Keratinocyte (primary cell): ENCODE data around the gene USH1C. TPM values are rescaled to one million over a fixed set of nuclear protein-coding genes. Genes with fewer than 3 reads are reported as not detected.

Experiments used
- DNase-seq: peaks from one replicate; pipeline ENCODE4 v3.0.0-alpha.2; 2011; ENCODE audit warnings: low read depth, missing footprints, low spot score
- FAIRE-seq: peaks from 2 replicates; lab custom pipeline; 2011; peaks lifted over from hg19 to GRCh38; lab: Jason Lieb, UNC
- H2AFZ ChIP-seq: 2 replicates; pipeline ENCODE4 v1.6.0; 2012; ENCODE audit warnings: low read length, control low read depth, inconsistent platforms; ENCODE audit not compliant: control insufficient read depth
- H3K27ac ChIP-seq: 2 replicates; pipeline ENCODE4 v1.5.1; 2011; ENCODE audit warnings: low read length; ENCODE audit not compliant: control insufficient read depth, insufficient read depth
- H3K27me3 ChIP-seq: 3 replicates; pipeline ENCODE4 v1.6.0; 2011; ENCODE audit warnings: low read length; ENCODE audit not compliant: control insufficient read depth, insufficient read depth; ENCODE audit errors: extremely low read depth
- H3K36me3 ChIP-seq, 2 experiments: 2 replicates in 1 of 2; 3 replicates in 1 of 2; pipeline ENCODE4 v1.5.1; 2011; ENCODE audit warnings: low read length in 2 of 2, mild to moderate bottlenecking in 1 of 2; ENCODE audit not compliant: control insufficient read depth in 2 of 2, insufficient read depth in 2 of 2; ENCODE audit errors: extremely low read depth in 1 of 2
- H3K4me1 ChIP-seq: 3 replicates; pipeline ENCODE4 v1.5.1; 2011; ENCODE audit warnings: low read length; ENCODE audit not compliant: control insufficient read depth, insufficient read depth; ENCODE audit errors: extremely low read depth
- H3K4me2 ChIP-seq: 3 replicates; pipeline ENCODE4 v1.6.0; 2011; ENCODE audit warnings: low read depth, low read length; ENCODE audit not compliant: control insufficient read depth, insufficient read depth; ENCODE audit errors: extremely low read depth
- H3K4me3 ChIP-seq, 3 experiments: fragments of 200-600 bp in 1 of 3; sonication (generic) in 1 of 3; 2 replicates in 2 of 3; 3 replicates in 1 of 3; pipeline ENCODE4 v1.5.1; 2011 to 2016; ENCODE audit warnings: low read length in 3 of 3, mild to moderate bottlenecking in 3 of 3, control low read depth in 2 of 3, inconsistent platforms in 1 of 3, low read depth in 1 of 3, mixed read lengths in 1 of 3, mixed run types in 1 of 3, moderate library complexity in 1 of 3; ENCODE audit not compliant: control insufficient read depth in 2 of 3, insufficient read depth in 2 of 3; ENCODE audit errors: extremely low read depth in 1 of 3
- H3K79me2 ChIP-seq: 2 replicates; pipeline ENCODE4 v1.6.0; 2012; ENCODE audit warnings: low read length; ENCODE audit not compliant: control insufficient read depth, insufficient read depth
- H3K9ac ChIP-seq: 3 replicates; pipeline ENCODE4 v1.6.0; 2011; ENCODE audit warnings: low read length; ENCODE audit not compliant: control insufficient read depth, insufficient read depth; ENCODE audit errors: extremely low read depth
- H3K9me1 ChIP-seq: 3 replicates; pipeline ENCODE4 v1.6.0; 2011; ENCODE audit warnings: low read length; ENCODE audit not compliant: control insufficient read depth, insufficient read depth; ENCODE audit errors: extremely low read depth
- H3K9me3 ChIP-seq: 2 replicates; pipeline ENCODE4 v1.5.1; 2012; ENCODE audit warnings: low read depth, low read length; ENCODE audit not compliant: control insufficient read depth
- H4K20me1 ChIP-seq: 3 replicates; pipeline ENCODE4 v1.6.0; 2011; ENCODE audit warnings: low read length; ENCODE audit not compliant: control insufficient read depth, insufficient read depth; ENCODE audit errors: extremely low read depth
- CTCF ChIP-seq, 3 experiments: IDR thresholded peaks in 1 of 3; conservative IDR thresholded peaks in 1 of 3; optimal IDR thresholded peaks in 1 of 3; 2 replicates in 2 of 3; 3 replicates in 1 of 3; pipeline versions ENCODE3 to v1.5.1; 2011; ENCODE audit warnings: low read length in 3 of 3, mild to moderate bottlenecking in 3 of 3, moderate library complexity in 2 of 3, control low read depth in 1 of 3, inconsistent platforms in 1 of 3; ENCODE audit not compliant: insufficient read depth in 2 of 3; ENCODE audit errors: extremely low read depth in 1 of 3
- EZH2 ChIP-seq: IDR thresholded peaks from one replicate; pipeline ENCODE4 v1.6.1; 2012; ENCODE audit warnings: inconsistent platforms, mild to moderate bottlenecking, low read length, moderate library complexity
- dilution Hi-C: fragments of 300-500 bp; cut with MboI; formaldehyde crosslinking; loops from one replicate; pipeline ENCODE4 v1.7.0; 2020; ENCODE audit warnings: low sequenced_read_pairs; ENCODE audit not compliant: extremely low pct_ligation_motif_present
- polyA plus RNA-seq, 5 experiments: library from polyadenylated mRNA; depleted of rRNA in 3 of 5; stranded (reverse) in 3 of 5; stranded (forward) in 1 of 5; unstranded in 1 of 5; fragments of >200 nt; gene quantifications; 1 replicate in 1 of 5; 2 replicates in 3 of 5; 3 replicates in 1 of 5; pipeline versions ENCODE4 v1.2.1 to v1.2.3, GENCODE V29; 2011 to 2012; ENCODE audit warnings: missing spikeins in 2 of 5, low read depth in 1 of 5, low replicate concordance in 1 of 5

The USH1C gene
- polyA plus RNA-seq, 1 donor (not counting 4 experiments of a cell fraction or from before 2014, with no cell fraction given) = not detected

GRCh38 chr11:17508791-17509190, 35.4 kb downstream of the USH1C start:
- dilution Hi-C loops = no loop called here
- Histone ChIP-seq H3K27ac (no peak overlapping the region), H3K4me3 (no peak overlapping the region), H3K79me2 (no peaks in the 10 kb centered on the region), H3K36me3 (no peaks in the 10 kb centered on the region), H2AFZ (no peak overlapping the region), H3K4me2 (no peak overlapping the region), H4K20me1 (no peaks in the 10 kb centered on the region), H3K9me3 (no peaks in the 10 kb centered on the region), H3K27me3 (peaks cover 11% of the 10 kb centered on the region), H3K4me1 (no peaks in the 10 kb centered on the region), H3K9me1 (no peaks in the 10 kb centered on the region), H3K9ac (no peak overlapping the region)
- FAIRE-seq (no peak), DNase-seq (no peak)
- TF ChIP-seq CTCF (optimal IDR thresholded peaks at IDR 0.05 in 1 of 3, IDR thresholded peaks at IDR 0.05 in 1 of 3, conservative IDR thresholded peaks at IDR 0.05 in 1 of 3; ENCODE audit: extremely low read depth in 1 of 3, insufficient read depth in 2 of 3, low read length in 3 of 3) (no peak), EZH2 (no peak)

GRCh38 chr11:17508306-17508705, 35.9 kb downstream of the USH1C start:
- dilution Hi-C loops = no loop called here
- Histone ChIP-seq H3K27ac (no peak overlapping the region), H3K9me1 (no peaks in the 10 kb centered on the region), H3K27me3 (peaks cover 11% of the 10 kb centered on the region), H3K36me3 (no peaks in the 10 kb centered on the region), H2AFZ (no peak overlapping the region), H3K9ac (no peak overlapping the region), H3K9me3 (no peaks in the 10 kb centered on the region), H4K20me1 (no peaks in the 10 kb centered on the region), H3K79me2 (no peaks in the 10 kb centered on the region), H3K4me2 (no peak overlapping the region), H3K4me1 (no peaks in the 10 kb centered on the region), H3K4me3 (no peak overlapping the region)
- no peak for DNase-seq
- TF ChIP-seq EZH2 = no peak
- no peak for TF ChIP-seq CTCF (optimal IDR thresholded peaks at IDR 0.05 in 1 of 3, IDR thresholded peaks at IDR 0.05 in 1 of 3, conservative IDR thresholded peaks at IDR 0.05 in 1 of 3; ENCODE audit: extremely low read depth in 1 of 3, insufficient read depth in 2 of 3, low read length in 3 of 3)
- no peak for FAIRE-seq
